Measurements from ENCODE around the gene FIS1. TPM values are rescaled to one million over a fixed set of nuclear protein-coding genes. Genes with fewer than 3 reads are reported as not detected.
A peak's percentile ranks its signal among the peaks of the same experiment; 100 is the strongest.
"Not testable (repeated sequence)": the region's sequence is repeated elsewhere in the genome, so short reads cannot be mapped to it uniquely, and the experiment has no call there.

Gene FIS1
- total and polyA plus RNA-seq, 9 donors, result 83.2 to 262 (median 178) TPM

DNA sequence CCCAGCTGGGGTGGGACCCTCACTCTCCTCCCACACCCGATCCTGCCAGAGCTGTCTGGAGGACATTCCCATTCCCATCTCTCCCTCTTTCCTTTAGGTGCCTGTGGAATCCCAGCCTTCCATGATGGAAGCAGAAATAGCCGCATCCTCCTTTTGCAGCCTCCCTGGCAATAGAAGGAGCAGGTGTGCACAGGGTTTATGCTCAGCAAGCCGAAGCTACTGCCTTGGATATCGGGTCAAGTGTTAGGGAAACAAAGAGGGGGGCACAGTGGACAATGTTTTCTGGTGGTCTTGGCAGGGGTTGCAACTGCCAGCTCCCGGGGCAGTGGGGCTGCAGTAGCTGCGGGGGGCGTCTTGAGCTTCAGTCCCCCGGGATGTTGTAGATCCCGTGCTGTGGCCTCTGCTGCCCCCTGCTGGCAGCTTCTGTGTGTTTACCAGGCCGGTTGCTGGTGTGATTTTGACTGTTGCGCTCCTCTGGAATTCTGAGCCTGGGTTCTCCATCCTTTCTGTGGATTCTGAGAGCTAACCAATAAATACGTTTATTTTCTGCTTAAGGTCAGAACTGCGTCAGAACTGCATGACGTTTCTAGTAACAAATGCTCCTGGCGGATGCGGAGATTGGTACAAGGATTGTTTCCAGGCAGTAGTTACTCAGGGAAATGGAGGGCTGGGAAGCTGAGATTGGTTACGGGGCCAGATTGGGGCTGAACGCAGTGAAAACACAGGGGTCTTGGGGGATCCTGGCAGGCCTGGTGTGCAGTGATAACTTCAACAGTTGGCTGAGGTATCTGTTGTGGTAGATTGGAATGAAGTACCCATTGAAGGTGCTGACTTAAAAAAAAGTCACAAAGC is 45.5 kb upstream of the FIS1 start:
- intact Hi-C loops (cut with DNase I), result loop anchor here in 1 of 4 donors (10.0 kb wide), 1 partner anchor 396 kb away; the partner anchor contains the start of gene ACHE
- not testable (repeated sequence) for H3K27me3 ChIP-seq

DNA sequence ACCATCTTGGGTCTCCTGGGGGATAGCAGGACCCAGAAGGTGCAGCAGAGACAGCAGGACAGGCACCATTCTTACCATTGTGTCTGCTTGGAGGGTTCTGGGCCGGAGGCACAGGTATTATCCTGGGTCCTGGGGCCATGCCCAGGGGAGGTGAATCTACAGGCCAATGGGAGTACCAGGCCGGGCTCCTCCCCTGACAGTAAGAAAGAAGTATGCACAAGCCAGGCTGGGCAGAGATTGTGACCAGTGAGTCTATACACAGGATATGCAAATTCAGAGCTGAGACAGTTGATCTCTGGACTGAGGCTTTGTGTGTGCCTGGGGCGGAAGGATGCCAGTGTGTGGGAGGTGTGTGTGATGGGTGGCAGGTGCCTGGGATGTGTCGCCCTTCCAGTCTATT is 44.8 kb upstream of the FIS1 start:
- H3K9me3 ChIP-seq; H3K36me3 ChIP-seq; H3K4me3 ChIP-seq; DNase-seq; H3K27ac ChIP-seq; H3K27me3 ChIP-seq; H3K4me1 ChIP-seq (ENCODE audit: insufficient read depth): not testable (repeated sequence)
- intact Hi-C loops (cut with DNase I), result loop anchor here in 3 of 4 donors (10.0 kb wide), 3 partner anchors 115 to 395 kb away; partner anchors contain the start of gene ACHE (in 2 of the 3)
- 47 to 81% (median 57%) methylated on average over 4 of the region's 4 CpGs for WGBS, 3 donors

More for the DNA sequence above, 45.5 kb upstream of the FIS1 start:
- not testable (repeated sequence) for H3K4me1 ChIP-seq (ENCODE audit: insufficient read depth); H3K4me3 ChIP-seq; H3K9me3 ChIP-seq; H3K36me3 ChIP-seq; H3K27ac ChIP-seq
- TF ChIP-seq, protein P1, sequence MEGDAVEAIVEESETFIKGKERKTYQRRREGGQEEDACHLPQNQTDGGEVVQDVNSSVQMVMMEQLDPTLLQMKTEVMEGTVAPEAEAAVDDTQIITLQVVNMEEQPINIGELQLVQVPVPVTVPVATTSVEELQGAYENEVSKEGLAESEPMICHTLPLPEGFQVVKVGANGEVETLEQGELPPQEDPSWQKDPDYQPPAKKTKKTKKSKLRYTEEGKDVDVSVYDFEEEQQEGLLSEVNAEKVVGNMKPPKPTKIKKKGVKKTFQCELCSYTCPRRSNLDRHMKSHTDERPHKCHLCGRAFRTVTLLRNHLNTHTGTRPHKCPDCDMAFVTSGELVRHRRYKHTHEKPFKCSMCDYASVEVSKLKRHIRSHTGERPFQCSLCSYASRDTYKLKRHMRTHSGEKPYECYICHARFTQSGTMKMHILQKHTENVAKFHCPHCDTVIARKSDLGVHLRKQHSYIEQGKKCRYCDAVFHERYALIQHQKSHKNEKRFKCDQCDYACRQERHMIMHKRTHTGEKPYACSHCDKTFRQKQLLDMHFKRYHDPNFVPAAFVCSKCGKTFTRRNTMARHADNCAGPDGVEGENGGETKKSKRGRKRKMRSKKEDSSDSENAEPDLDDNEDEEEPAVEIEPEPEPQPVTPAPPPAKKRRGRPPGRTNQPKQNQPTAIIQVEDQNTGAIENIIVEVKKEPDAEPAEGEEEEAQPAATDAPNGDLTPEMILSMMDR (IDR thresholded peaks at IDR 0.05), result peak in 1 of 3 donors; percentile 39
- WGBS, 3 donors, result 12 to 19% (median 17%) methylated on average over 13 to 18 of the region's 18 CpGs
- DNase-seq, result peak; percentile 32 to 75 (median 61)

DNA sequence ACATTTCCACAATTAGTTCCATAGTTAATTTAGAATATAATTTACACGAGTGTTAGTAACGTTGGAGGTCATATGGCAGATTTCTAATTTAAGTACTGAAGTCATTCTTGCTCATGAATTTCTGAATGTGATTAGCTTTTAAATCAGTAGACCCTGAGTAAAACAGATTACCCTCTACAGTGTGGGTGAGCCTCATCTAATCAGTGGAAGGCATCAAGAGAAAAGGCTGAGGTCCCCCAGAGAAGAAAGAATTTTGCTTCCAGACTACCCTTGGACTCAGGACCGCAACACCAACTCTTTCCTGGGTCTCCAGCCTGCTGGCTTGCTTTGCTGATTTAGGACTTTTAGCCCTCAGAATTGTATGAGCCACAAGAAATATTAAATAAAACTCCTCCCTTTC is 43.6 kb upstream of the FIS1 start:
- H3K4me1 ChIP-seq (ENCODE audit: insufficient read depth), result no peaks in the 10 kb centered on the region
- no peak overlapping the region for H3K4me3 ChIP-seq
- peaks cover 0 to 4% of the 10 kb centered on the region in 2 donors for H3K9me3 ChIP-seq
- TF ChIP-seq, protein P1 (IDR thresholded peaks at IDR 0.05), result no peak
- TF ChIP-seq EP300 (IDR thresholded peaks at IDR 0.05) (no peak), POLR2A (IDR thresholded peaks at IDR 0.05) (no peak)
- H3K27ac ChIP-seq, result no peak overlapping the region
- intact Hi-C loops (cut with DNase I), result loop anchor here in 2 of 4 donors (10.0 kb wide), 3 partner anchors 114 to 394 kb away; partner anchors contain the start of gene ACHE (in 1 of the 2)
- WGBS, 3 donors, result 80 to 91% (median 83%) methylated on average over 3 of the region's 3 CpGs
- H3K36me3 ChIP-seq, result no peaks in the 10 kb centered on the region
- no peak for DNase-seq
- H3K27me3 ChIP-seq, result no peaks in the 10 kb centered on the region

DNA sequence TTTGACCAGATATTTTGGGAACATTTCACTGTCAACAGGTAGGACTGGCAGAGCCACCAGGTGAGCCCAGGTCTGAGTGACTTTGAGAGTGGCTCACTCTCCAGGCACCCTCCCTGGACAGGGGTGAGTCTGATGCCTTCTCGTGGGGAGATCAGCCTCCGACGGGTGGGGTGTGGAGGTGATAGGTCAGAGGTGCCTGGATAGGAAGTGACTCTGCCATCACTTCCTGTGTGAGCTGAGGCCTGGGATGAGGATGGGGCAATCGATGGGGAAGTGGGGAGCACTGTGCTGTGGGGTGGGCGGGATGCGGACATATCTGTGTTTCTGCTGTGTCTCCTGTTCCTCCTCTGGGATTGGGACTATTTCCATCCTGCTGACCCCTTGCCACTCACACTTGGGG is 42.2 kb upstream of the FIS1 start:
- no peaks in the 10 kb centered on the region for H3K36me3 ChIP-seq
- intact Hi-C loops (cut with DNase I), result loop anchor here in 2 of 4 donors (10.0 kb wide), 3 partner anchors 112 to 392 kb away; partner anchors contain the start of gene ACHE (in 1 of the 2)
- peaks cover 0 to 4% of the 10 kb centered on the region in 2 donors for H3K9me3 ChIP-seq
- TF ChIP-seq, protein P1 (IDR thresholded peaks at IDR 0.05), result no peak
- no peak for TF ChIP-seq EP300 (IDR thresholded peaks at IDR 0.05)
- no peak for DNase-seq
- 62 to 71% (median 64%) methylated on average over 6 of the region's 6 CpGs for WGBS, 3 donors
- H3K27me3 ChIP-seq, result no peaks in the 10 kb centered on the region
- peaks cover 2% of the 10 kb centered on the region for H3K4me1 ChIP-seq (ENCODE audit: insufficient read depth)
- H3K4me3 ChIP-seq, result no peak overlapping the region
- H3K27ac ChIP-seq, result no peak overlapping the region

DNA sequence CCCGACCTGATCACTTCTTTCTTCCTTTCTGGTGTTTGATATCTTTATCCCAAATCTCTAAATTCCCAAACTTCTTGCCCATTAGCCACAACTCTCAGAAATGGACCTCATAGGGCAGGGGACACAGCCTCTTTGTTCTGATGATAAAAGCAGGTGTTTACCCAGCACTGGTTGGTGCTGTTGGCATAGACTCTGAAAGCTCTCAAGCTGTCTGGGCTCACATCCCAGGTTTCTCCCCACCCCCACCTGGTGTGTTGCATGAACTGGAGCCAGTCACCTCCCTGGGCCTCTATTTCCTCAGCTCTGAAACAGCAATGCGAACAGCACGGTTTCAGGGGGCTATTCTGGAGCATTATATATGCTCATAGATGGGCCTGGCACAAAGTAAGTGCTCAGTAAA is 41.0 kb upstream of the FIS1 start:
- H3K27ac ChIP-seq; H3K4me1 ChIP-seq (ENCODE audit: insufficient read depth); H3K4me3 ChIP-seq; H3K9me3 ChIP-seq; H3K36me3 ChIP-seq; DNase-seq; H3K27me3 ChIP-seq: not testable (repeated sequence)
- intact Hi-C loops (cut with DNase I), result loop anchor here in 2 of 4 donors (10.0 kb wide), 3 partner anchors 111 to 391 kb away; partner anchors contain the start of gene ACHE (in 1 of the 2)
- 53 to 76% (median 72%) methylated on average over 3 of the region's 3 CpGs for WGBS, 3 donors
